ENCODE measurements around the gene KCND2.
A peak's percentile ranks its signal among the peaks of the same experiment; 100 is the strongest.
"Not testable (repeated sequence)": the region's sequence is repeated elsewhere in the genome, so short reads cannot be mapped to it uniquely, and the experiment has no call there.

The KCND2 gene

GRCh38 chr7:120743128-120743527 lies 470.2 kb downstream of the KCND2 start:
- DNase-seq (ENCODE audit: low spot score) = no peak

GRCh38 chr7:120760050-120760449 lies 487.1 kb downstream of the KCND2 start:
- DNase-seq (ENCODE audit: low spot score) = no peak

GRCh38 chr7:120760851-120761250 lies 487.9 kb downstream of the KCND2 start:
- DNase-seq (ENCODE audit: low spot score) = no peak

GRCh38 chr7:120770206-120770605 lies 497.2 kb downstream of the KCND2 start:
- no peak for DNase-seq (ENCODE audit: low spot score)

GRCh38 chr7:120774481-120774880 lies 501.5 kb downstream of the KCND2 start:
- DNase-seq (ENCODE audit: low spot score) = no peak

GRCh38 chr7:120775755-120776154 lies 502.8 kb downstream of the KCND2 start:
- DNase-seq (ENCODE audit: low spot score) = no peak

GRCh38 chr7:120779078-120779477 lies 506.1 kb downstream of the KCND2 start:
- not testable (repeated sequence) for DNase-seq (ENCODE audit: low spot score)

- not testable (repeated sequence) for DNase-seq (ENCODE audit: low spot score)
Measured at GRCh38 chr7:120780451-120780850, 507.5 kb downstream of the KCND2 start.

GRCh38 chr7:120780938-120781337 lies 508.0 kb downstream of the KCND2 start:
- DNase-seq (ENCODE audit: low spot score) = no peak

GRCh38 chr7:120781924-120782323 lies 508.9 kb downstream of the KCND2 start:
- not testable (repeated sequence) for DNase-seq (ENCODE audit: low spot score)

GRCh38 chr7:120783273-120783672 lies 510.3 kb downstream of the KCND2 start:
- no peak for DNase-seq (ENCODE audit: low spot score)

- DNase-seq (ENCODE audit: low spot score) = no peak
Measured at GRCh38 chr7:120783721-120784120, 510.7 kb downstream of the KCND2 start.

GRCh38 chr7:120785095-120785494 lies 512.1 kb downstream of the KCND2 start:
- DNase-seq (ENCODE audit: low spot score) = no peak

- DNase-seq (ENCODE audit: low spot score) = peak; percentile 55
Measured at GRCh38 chr7:120792091-120792860, 519.3 kb downstream of the KCND2 start.

- no peak for DNase-seq (ENCODE audit: low spot score)
Measured at GRCh38 chr7:120792861-120793130, 519.8 kb downstream of the KCND2 start.

- DNase-seq (ENCODE audit: low spot score) = no peak
Measured at GRCh38 chr7:120793213-120793936, 520.4 kb downstream of the KCND2 start.

- no peak for DNase-seq (ENCODE audit: low spot score)
Measured at GRCh38 chr7:120794106-120794729, 521.2 kb downstream of the KCND2 start.

GRCh38 chr7:120797026-120797645 lies 524.2 kb downstream of the KCND2 start:
- DNase-seq (ENCODE audit: low spot score) = no peak

GRCh38 chr7:120799147-120799546 lies 526.2 kb downstream of the KCND2 start:
- DNase-seq (ENCODE audit: low spot score) = no peak
